GM20000 (cell line): ENCODE data around the gene MYO9B.

Source experiments
- DNase-seq: peaks from one replicate; pipeline ENCODE4 v3.0.0; 2012; ENCODE audit warnings: low spot score
- CTCF ChIP-seq: IDR thresholded peaks from 2 replicates; pipeline ENCODE4 v1.5.1; 2012; ENCODE audit warnings: mild to moderate bottlenecking, control low read depth; ENCODE audit errors: extremely low read depth, missing control alignments

MYO9B gene

GRCh38 chr19:17254636-17255035 lies 179.1 kb downstream of the MYO9B start:
- DNase-seq = no peak

GRCh38 chr19:17255150-17255621 lies 179.6 kb downstream of the MYO9B start:
- no peak for TF ChIP-seq CTCF
- no peak for DNase-seq

More at GRCh38 chr19:17254636-17255035, 179.1 kb downstream of the MYO9B start:
- TF ChIP-seq CTCF = no peak

GRCh38 chr19:17256130-17256529 lies 180.6 kb downstream of the MYO9B start:
- no peak for DNase-seq
- TF ChIP-seq CTCF = no peak

- TF ChIP-seq CTCF = no peak
- no peak for DNase-seq
Observed at GRCh38 chr19:17259118-17259780, 183.7 kb downstream of the MYO9B start.

GRCh38 chr19:17259934-17260333 lies 184.4 kb downstream of the MYO9B start:
- no peak for DNase-seq
- no peak for TF ChIP-seq CTCF

- peak; percentile 76 for TF ChIP-seq CTCF
- DNase-seq = peak; percentile 93
Observed at GRCh38 chr19:17260842-17261325, 185.3 kb downstream of the MYO9B start.

- no peak for TF ChIP-seq CTCF
- DNase-seq = no peak
Observed at GRCh38 chr19:17262557-17262956, 187.0 kb downstream of the MYO9B start.
